ENCODE data around the gene LRP5. TPM values are rescaled to one million over a fixed set of nuclear protein-coding genes. Genes with fewer than 3 reads are reported as not detected.

Gene LRP5
- total and polyA plus RNA-seq, 12 donors = 10.7 to 277 (median 75.8) TPM

GRCh38 chr11:68436162-68436888 is 123.9 kb downstream of the LRP5 start:
- no peaks in the 10 kb centered on the region for H3K27me3 ChIP-seq
- peaks cover 0 to 25% of the 10 kb centered on the region in 2 donors for H3K4me1 ChIP-seq (replicated peaks in 1 of 2)
- TF ChIP-seq, protein P1, sequence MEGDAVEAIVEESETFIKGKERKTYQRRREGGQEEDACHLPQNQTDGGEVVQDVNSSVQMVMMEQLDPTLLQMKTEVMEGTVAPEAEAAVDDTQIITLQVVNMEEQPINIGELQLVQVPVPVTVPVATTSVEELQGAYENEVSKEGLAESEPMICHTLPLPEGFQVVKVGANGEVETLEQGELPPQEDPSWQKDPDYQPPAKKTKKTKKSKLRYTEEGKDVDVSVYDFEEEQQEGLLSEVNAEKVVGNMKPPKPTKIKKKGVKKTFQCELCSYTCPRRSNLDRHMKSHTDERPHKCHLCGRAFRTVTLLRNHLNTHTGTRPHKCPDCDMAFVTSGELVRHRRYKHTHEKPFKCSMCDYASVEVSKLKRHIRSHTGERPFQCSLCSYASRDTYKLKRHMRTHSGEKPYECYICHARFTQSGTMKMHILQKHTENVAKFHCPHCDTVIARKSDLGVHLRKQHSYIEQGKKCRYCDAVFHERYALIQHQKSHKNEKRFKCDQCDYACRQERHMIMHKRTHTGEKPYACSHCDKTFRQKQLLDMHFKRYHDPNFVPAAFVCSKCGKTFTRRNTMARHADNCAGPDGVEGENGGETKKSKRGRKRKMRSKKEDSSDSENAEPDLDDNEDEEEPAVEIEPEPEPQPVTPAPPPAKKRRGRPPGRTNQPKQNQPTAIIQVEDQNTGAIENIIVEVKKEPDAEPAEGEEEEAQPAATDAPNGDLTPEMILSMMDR (IDR thresholded peaks at IDR 0.05) = no peak
- TF ChIP-seq POLR2A (IDR thresholded peaks at IDR 0.05) = no peak
- peaks cover 0 to 57% of the 10 kb centered on the region in 2 donors for H3K36me3 ChIP-seq (replicated peaks in 1 of 2)
- intact Hi-C loops (cut with DNase I) = no loop called here
- H3K4me3 ChIP-seq = no peak overlapping the region
- WGBS, 4 donors = 71 to 89% (median 84%) methylated on average over 5 to 16 of the region's 16 CpGs
- DNase-seq = no peak
- H3K27ac ChIP-seq = peak overlapping the region in 3 of 5 donors; percentile 11 to 73 (median 73)
- no peaks in the 10 kb centered on the region for H3K9me3 ChIP-seq (replicated peaks in 1 of 3)

- intact Hi-C loops (cut with DNase I) = no loop called here
- Histone ChIP-seq H3K4me3 (no peak overlapping the region), H3K27me3 (no peaks in the 10 kb centered on the region), H3K9me3 (replicated peaks in 1 of 3) (no peaks in the 10 kb centered on the region), H3K27ac (peak overlapping the region in 3 of 5 donors; percentile 11 to 73 (median 73)), H3K4me1 (replicated peaks in 1 of 2) (peaks cover 0 to 25% of the 10 kb centered on the region in 2 donors), H3K36me3 (replicated peaks in 1 of 2) (peaks cover 0 to 57% of the 10 kb centered on the region in 2 donors)
- 64 to 90% (median 76%) methylated on average over 15 to 34 of the region's 34 CpGs for WGBS, 4 donors
- TF ChIP-seq POLR2A (IDR thresholded peaks at IDR 0.05) = no peak
- TF ChIP-seq, protein P1 (IDR thresholded peaks at IDR 0.05) = no peak
- DNase-seq = peak in 6 of 7 donors; percentile 46 to 67 (median 56)
These were observed 124.9 kb downstream of the LRP5 start for GRCh38 chr11:68436985-68437926.

- peak overlapping the region in 2 of 5 donors; percentile 73 to 77 for H3K27ac ChIP-seq
- intact Hi-C loops (cut with DNase I) = no loop called here
- peaks cover 0 to 25% of the 10 kb centered on the region in 2 donors for H3K4me1 ChIP-seq (replicated peaks in 1 of 2)
- peaks cover 0 to 57% of the 10 kb centered on the region in 2 donors for H3K36me3 ChIP-seq (replicated peaks in 1 of 2)
- DNase-seq = no peak
- 90 to 100% (median 92%) methylated on average over 20 to 34 of the region's 34 CpGs for WGBS, 4 donors
- no peaks in the 10 kb centered on the region for H3K27me3 ChIP-seq
- no peaks in the 10 kb centered on the region for H3K9me3 ChIP-seq (replicated peaks in 1 of 3)
- TF ChIP-seq, protein P1 (IDR thresholded peaks at IDR 0.05) = no peak
- no peak for TF ChIP-seq POLR2A (IDR thresholded peaks at IDR 0.05)
- H3K4me3 ChIP-seq = no peak overlapping the region
These were observed 125.7 kb downstream of the LRP5 start for GRCh38 chr11:68437927-68438657.

All from adrenal gland (tissue), 12 donors.